SU-DHL-6 (cell line): ENCODE results near the gene SERTAD4.

Source experiments
- H2AFZ ChIP-seq: fragments of 200-600 bp; sonication (generic); 2 replicates; pipeline ENCODE4 v1.6.1; 2014; ENCODE audit warnings: low read depth, mild to moderate bottlenecking, moderate library complexity, mixed read lengths, antibody characterized with exemption, low read length; ENCODE audit not compliant: severe bottlenecking
- H3F3A ChIP-seq: fragments of 200-600 bp; shearing (Covaris generic); 2 replicates; pipeline ENCODE4 v1.6.0; 2016; ENCODE audit warnings: antibody characterized with exemption, mild to moderate bottlenecking; ENCODE audit not compliant: insufficient read depth
- H3K27ac ChIP-seq: fragments of 200-600 bp; sonication (generic); 2 replicates; pipeline ENCODE4 v1.5.1; 2016; ENCODE audit warnings: low read depth, mild to moderate bottlenecking, low read length, moderate library complexity, mixed read lengths
- H3K27me3 ChIP-seq: fragments of 200-600 bp; sonication (generic), shearing (Covaris generic); 2 replicates; pipeline ENCODE4 v1.6.0; 2014; ENCODE audit warnings: mild to moderate bottlenecking, low read length
- H3K36me3 ChIP-seq: fragments of 200-600 bp; sonication (generic); 2 replicates; pipeline ENCODE4 v1.6.1; 2014; ENCODE audit warnings: mild to moderate bottlenecking, low read length, mixed read lengths
- H3K4me2 ChIP-seq: fragments of 300-600, 200-600 bp; shearing (Covaris generic), sonication (generic); 2 replicates; pipeline ENCODE4 v1.6.0; 2014; ENCODE audit warnings: low read length, low read depth, mild to moderate bottlenecking; ENCODE audit not compliant: poor library complexity, severe bottlenecking
- H3K4me3 ChIP-seq: fragments of 200-600 bp; sonication (generic); 2 replicates; pipeline ENCODE4 v1.5.1; 2014; ENCODE audit warnings: antibody characterized with exemption, low read length, mild to moderate bottlenecking, mixed read lengths; ENCODE audit not compliant: insufficient read depth, poor library complexity, severe bottlenecking
- H3K79me2 ChIP-seq: fragments of 200-600 bp; sonication (generic); 2 replicates; pipeline ENCODE4 v1.6.1; 2014; ENCODE audit warnings: mild to moderate bottlenecking, low read length, moderate library complexity; ENCODE audit not compliant: insufficient read depth
- H3K9ac ChIP-seq: fragments of 200-600 bp; sonication (generic); 2 replicates; pipeline ENCODE4 v1.7.0; 2014; ENCODE audit warnings: mild to moderate bottlenecking, low read length
- H3K9me2 ChIP-seq: fragments of 200-600 bp; sonication (generic); replicated peaks from 2 replicates; pipeline ENCODE4 v1.6.1; 2014; ENCODE audit warnings: low read length; ENCODE audit not compliant: insufficient read depth
- H3K9me3 ChIP-seq: fragments of 200-600 bp; sonication (generic); 2 replicates; pipeline ENCODE4 v1.6.1; 2014; ENCODE audit warnings: low read length, mixed read lengths; ENCODE audit not compliant: insufficient read depth
- H4K20me1 ChIP-seq: fragments of 200-600 bp; sonication (generic); 2 replicates; pipeline ENCODE4 v1.6.1; 2014; ENCODE audit warnings: low read depth, mild to moderate bottlenecking, antibody characterized with exemption, low read length, moderate library complexity, mixed read lengths
- EZH2phosphoT487 ChIP-seq: fragments of 200-600 bp; sonication (generic), shearing (Covaris generic); conservative IDR thresholded peaks from 2 replicates; pipeline ENCODE4 v1.6.1; 2018; ENCODE audit warnings: mild to moderate bottlenecking, antibody characterized with exemption, low read length, moderate library complexity, mixed read lengths
- TF ChIP-seq, protein P1 (sequence below): fragments of 200-600 bp; sonication (generic); IDR thresholded peaks from one replicate; pipeline ENCODE4 v1.5.1; 2017; ENCODE audit warnings: antibody characterized with exemption, mild to moderate bottlenecking, low read length, moderate library complexity; ENCODE audit not compliant: insufficient read depth, poor library complexity, severe bottlenecking

SERTAD4 gene

DNA sequence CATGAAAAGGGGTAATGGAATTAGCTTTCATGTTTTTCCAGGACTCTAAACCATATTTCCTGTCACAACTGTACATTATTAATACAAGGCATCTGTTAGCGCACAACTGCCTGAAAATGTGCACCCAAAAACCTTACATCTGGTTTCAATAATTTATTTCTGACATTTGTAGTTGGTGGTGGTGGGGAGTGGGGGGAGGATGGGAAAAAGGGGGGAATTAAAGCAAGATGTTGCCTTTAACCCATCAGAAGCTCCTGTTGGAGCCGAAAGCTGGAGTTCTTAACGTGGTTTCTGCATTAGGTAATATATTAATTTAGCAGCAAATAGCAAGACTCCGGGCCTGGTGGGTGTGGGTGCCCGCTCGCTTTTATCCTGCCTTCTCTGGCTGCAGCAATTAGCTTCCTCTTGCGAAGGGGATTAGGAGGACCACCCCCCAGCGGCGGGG is 59.2 kb downstream of the SERTAD4 start:
- Histone ChIP-seq H2AFZ (no peak overlapping the region), H4K20me1 (no peaks in the 10 kb centered on the region), H3K9ac (no peak overlapping the region), H3K27me3 (no peaks in the 10 kb centered on the region), H3K4me2 (no peak overlapping the region), H3F3A (no peaks in the 10 kb centered on the region), H3K9me2 (no peaks in the 10 kb centered on the region), H3K27ac (no peak overlapping the region), H3K79me2 (no peaks in the 10 kb centered on the region), H3K36me3 (no peaks in the 10 kb centered on the region), H3K9me3 (no peaks in the 10 kb centered on the region), H3K4me3 (no peak overlapping the region)
- TF ChIP-seq, protein P1, sequence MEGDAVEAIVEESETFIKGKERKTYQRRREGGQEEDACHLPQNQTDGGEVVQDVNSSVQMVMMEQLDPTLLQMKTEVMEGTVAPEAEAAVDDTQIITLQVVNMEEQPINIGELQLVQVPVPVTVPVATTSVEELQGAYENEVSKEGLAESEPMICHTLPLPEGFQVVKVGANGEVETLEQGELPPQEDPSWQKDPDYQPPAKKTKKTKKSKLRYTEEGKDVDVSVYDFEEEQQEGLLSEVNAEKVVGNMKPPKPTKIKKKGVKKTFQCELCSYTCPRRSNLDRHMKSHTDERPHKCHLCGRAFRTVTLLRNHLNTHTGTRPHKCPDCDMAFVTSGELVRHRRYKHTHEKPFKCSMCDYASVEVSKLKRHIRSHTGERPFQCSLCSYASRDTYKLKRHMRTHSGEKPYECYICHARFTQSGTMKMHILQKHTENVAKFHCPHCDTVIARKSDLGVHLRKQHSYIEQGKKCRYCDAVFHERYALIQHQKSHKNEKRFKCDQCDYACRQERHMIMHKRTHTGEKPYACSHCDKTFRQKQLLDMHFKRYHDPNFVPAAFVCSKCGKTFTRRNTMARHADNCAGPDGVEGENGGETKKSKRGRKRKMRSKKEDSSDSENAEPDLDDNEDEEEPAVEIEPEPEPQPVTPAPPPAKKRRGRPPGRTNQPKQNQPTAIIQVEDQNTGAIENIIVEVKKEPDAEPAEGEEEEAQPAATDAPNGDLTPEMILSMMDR: no peak
- no peak for TF ChIP-seq EZH2phosphoT487

DNA sequence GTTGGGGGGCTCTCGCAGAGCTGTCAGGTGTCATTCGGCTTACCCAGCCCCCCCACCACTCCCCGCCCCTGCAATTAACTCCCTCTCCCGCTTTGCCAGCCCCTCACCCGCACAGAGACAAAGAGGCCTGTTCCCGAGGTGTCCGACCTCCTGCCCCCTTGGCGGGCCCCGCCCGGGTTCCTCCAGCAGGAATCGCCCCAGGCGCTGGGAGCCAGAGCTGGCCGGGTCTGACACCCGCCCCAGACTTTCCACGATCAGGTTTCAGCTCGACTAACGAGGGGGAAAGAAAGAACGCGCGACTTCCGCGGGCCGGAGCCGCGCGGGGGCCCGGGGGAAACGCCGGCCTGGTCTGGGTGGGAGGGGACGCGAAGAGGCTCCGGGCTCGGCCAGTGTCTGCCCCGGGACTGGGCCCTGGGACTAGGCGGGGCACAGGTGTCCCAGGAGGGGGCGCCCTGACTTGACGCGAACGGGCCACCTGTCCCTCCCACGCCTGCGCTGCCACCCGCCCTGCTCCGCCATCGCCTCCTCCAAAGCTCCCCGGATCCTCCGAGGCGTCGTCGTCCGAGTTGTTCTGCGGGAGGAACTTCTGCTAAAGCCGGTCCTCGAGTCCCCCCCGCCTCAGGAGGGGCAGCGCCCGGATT is 59.8 kb downstream of the SERTAD4 start:
- H3K79me2 ChIP-seq: no peaks in the 10 kb centered on the region
- H3K36me3 ChIP-seq: no peaks in the 10 kb centered on the region
- no peaks in the 10 kb centered on the region for H3K27me3 ChIP-seq
- H3F3A ChIP-seq: no peaks in the 10 kb centered on the region
- H3K9me2 ChIP-seq: no peaks in the 10 kb centered on the region
- no peak overlapping the region for H3K4me3 ChIP-seq
- TF ChIP-seq, protein P1: no peak
- no peak for TF ChIP-seq EZH2phosphoT487
- no peak overlapping the region for H3K4me2 ChIP-seq
- no peaks in the 10 kb centered on the region for H4K20me1 ChIP-seq
- no peaks in the 10 kb centered on the region for H3K9me3 ChIP-seq
- H3K9ac ChIP-seq: no peak overlapping the region
- H2AFZ ChIP-seq: no peak overlapping the region
- no peak overlapping the region for H3K27ac ChIP-seq

DNA sequence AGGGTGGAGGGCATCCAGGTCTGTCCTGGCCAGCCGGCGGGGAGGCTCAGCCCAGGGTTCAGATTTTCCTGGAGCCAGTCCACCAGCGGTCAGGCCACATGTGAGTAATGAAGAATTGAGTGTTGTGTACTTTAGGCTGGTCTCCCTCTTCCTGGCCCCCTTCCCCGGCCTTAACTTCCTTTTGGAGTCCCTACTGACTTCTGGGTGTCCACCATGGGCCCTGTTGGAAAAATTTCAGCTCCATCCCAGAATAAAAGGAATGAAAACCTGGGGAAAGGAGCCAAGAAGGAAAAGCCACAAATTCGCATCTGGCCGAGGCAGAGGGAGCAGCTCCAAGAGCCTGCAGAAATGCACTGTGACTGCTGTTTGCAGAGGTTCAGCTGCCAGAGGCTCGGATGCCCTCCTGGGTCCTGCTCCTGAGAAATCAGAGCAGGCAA is 60.6 kb downstream of the SERTAD4 start:
- H2AFZ ChIP-seq: no peak overlapping the region
- no peaks in the 10 kb centered on the region for H3K79me2 ChIP-seq

More for the DNA sequence above, 60.6 kb downstream of the SERTAD4 start:
- Histone ChIP-seq H3K4me2 (no peak overlapping the region), H3K4me3 (no peak overlapping the region), H3K9me3 (no peaks in the 10 kb centered on the region), H3K36me3 (no peaks in the 10 kb centered on the region), H3K9me2 (no peaks in the 10 kb centered on the region), H3F3A (no peaks in the 10 kb centered on the region), H3K9ac (no peak overlapping the region), H3K27ac (no peak overlapping the region), H4K20me1 (no peaks in the 10 kb centered on the region), H3K27me3 (no peaks in the 10 kb centered on the region)
- TF ChIP-seq, protein P1: no peak
- no peak for TF ChIP-seq EZH2phosphoT487
